22Rv1 (cell line): Measurements from ENCODE around the gene NEB.
"Not testable (repeated sequence)": the region's sequence is repeated elsewhere in the genome, so short reads cannot be mapped to it uniquely, and the experiment has no call there.

Experiments
- H3K27ac ChIP-seq: fragments of 450-650 bp; 2 replicates; pipeline ENCODE4 v1.5.1; 2017
- ZFX ChIP-seq: fragments of 450-650 bp; IDR thresholded peaks from 2 replicates; pipeline ENCODE4 v1.6.1; 2017; ENCODE audit warnings: antibody characterized with exemption, borderline replicate concordance
- TF ChIP-seq, protein P1 (sequence below): fragments of 450-650 bp; IDR thresholded peaks from 2 replicates; pipeline ENCODE4 v1.5.1; 2017; ENCODE audit warnings: mild to moderate bottlenecking

NEB gene

DNA sequence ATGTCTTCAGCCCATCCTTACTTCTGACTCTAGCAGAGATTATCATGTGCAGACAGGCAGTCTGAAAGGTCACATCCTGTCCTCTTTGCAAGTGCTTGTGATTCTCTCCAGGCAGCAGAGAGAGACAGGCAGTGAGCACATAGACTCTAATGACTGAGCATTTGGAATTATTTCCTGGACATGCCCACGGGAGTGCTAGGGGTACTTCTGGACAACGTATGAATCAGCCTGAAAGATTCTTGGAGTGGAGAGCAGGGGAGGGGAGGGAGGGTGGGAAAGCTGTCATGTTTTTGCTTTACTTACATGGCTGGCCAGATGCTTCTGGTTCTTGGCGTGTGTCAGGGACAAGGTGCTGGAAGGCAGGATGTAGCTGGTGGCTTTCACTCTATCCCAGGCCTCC, 174.0 kb downstream of the NEB start:
- TF ChIP-seq ZFX, result no peak

DNA sequence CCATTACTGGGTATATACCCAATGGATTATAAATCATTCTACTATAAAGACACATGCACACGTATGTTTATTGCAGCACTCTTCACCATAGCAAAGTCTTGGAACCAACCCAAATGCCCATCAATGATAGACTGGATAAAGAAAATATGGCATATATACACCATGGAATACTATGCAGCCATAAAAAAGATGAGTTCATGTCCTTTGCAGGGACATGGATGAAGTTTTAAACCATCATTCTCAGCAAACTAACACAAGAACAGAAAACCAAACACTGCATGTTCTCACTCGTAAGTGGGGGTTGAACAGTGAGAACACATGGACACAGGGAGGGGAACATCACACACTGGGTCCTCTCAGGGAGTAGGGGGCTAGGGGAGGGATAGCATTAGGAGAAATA, 174.8 kb downstream of the NEB start:
- not testable (repeated sequence) for H3K27ac ChIP-seq

More for the DNA sequence above, 174.0 kb downstream of the NEB start:
- no peak overlapping the region for H3K27ac ChIP-seq

DNA sequence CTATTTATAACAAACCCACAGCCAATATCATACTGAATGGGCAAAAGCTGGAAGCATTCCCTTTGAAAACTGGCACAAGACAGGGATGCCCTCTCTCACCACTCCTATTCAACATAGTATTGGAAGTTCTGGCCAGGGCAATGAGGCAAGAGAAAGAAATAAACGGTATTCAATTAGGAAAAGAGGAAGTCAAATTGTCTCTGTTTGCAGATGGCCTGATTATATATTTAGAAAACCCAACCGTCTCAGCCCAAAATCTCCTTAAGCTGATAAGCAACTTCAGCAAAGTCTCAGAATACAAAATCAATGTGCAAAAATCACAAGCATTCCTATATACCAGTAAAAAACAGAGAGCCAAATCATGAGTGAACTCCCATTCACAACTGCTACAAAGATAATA, 176.4 kb downstream of the NEB start:
- H3K27ac ChIP-seq, result not testable (repeated sequence)

GRCh38 chr2:151556121-151556520, 178.2 kb downstream of the NEB start:
- TF ChIP-seq, protein P1, sequence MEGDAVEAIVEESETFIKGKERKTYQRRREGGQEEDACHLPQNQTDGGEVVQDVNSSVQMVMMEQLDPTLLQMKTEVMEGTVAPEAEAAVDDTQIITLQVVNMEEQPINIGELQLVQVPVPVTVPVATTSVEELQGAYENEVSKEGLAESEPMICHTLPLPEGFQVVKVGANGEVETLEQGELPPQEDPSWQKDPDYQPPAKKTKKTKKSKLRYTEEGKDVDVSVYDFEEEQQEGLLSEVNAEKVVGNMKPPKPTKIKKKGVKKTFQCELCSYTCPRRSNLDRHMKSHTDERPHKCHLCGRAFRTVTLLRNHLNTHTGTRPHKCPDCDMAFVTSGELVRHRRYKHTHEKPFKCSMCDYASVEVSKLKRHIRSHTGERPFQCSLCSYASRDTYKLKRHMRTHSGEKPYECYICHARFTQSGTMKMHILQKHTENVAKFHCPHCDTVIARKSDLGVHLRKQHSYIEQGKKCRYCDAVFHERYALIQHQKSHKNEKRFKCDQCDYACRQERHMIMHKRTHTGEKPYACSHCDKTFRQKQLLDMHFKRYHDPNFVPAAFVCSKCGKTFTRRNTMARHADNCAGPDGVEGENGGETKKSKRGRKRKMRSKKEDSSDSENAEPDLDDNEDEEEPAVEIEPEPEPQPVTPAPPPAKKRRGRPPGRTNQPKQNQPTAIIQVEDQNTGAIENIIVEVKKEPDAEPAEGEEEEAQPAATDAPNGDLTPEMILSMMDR, result no peak
- no peak for TF ChIP-seq ZFX
- H3K27ac ChIP-seq, result no peak overlapping the region

DNA sequence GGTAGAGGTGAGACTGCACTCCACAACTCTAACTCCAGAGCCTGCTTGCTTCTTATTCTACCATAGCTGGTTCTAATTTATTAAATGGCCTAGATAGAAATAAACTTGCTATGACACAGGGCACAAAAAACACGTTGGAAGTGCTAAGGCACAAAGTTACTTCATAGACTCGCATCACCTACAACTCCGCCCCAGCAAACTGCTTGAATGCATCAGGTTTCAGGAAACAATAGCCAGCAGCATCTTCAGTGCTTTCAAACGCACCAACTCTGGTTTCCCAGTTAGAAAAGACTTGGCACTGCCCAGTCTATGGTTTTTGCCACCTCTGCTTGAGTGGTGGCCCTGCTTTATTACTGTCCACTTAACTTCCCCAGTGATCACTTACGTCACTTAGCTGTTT, 182.0 kb downstream of the NEB start:
- H3K27ac ChIP-seq, result no peak overlapping the region
- TF ChIP-seq, protein P1, result no peak
- no peak for TF ChIP-seq ZFX

GRCh38 chr2:151551556-151551955, 182.7 kb downstream of the NEB start:
- H3K27ac ChIP-seq, result no peak overlapping the region
- TF ChIP-seq, protein P1, result no peak
- TF ChIP-seq ZFX, result no peak

DNA sequence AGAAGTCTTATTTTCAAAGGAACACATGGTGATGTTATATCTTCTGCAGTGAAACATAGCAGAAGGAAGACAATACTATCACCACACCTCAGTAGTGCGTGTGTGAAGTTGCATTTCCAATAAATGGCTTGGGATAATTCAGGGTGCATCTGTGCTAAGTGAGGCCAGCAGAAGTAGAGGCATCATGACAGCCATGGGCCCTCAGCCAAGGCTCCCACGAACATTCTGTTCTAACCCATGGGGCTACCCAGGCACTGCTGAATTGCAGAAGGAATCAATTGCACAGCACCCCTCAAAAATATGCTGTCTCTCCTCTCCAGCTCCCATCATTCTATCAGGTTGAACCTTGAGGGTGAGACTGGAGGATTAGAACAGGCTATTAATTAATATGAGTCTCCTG, 185.1 kb downstream of the NEB start:
- TF ChIP-seq, protein P1, result no peak
- TF ChIP-seq ZFX, result no peak
- H3K27ac ChIP-seq, result no peak overlapping the region

DNA sequence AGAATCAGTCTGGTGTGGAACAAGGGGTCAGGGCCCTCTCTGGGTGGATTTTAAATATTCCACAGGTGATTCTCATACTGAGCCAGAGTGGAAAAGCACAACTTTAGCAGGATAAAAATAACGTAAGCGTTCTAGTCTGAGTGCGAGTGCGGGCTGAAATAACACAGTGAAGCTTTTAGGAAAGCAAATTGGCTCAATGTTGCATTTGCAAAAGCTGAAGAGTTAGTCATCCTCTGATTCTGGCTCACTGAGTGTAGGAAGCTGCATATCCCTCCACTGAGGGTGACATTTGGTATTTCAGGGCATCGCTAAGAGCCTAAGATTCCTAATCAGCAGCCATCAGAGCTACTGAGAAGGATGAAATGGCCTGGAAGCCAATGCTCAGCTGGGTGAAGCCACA, 189.8 kb downstream of the NEB start:
- H3K27ac ChIP-seq, result no peak overlapping the region
- TF ChIP-seq, protein P1, result no peak
- no peak for TF ChIP-seq ZFX

GRCh38 chr2:151543876-151544275, 190.4 kb downstream of the NEB start:
- TF ChIP-seq, protein P1, result no peak
- H3K27ac ChIP-seq, result no peak overlapping the region
